UCSD-AML1 (cell line): Measurements from ENCODE around the gene SLC47A2.
A peak's percentile ranks its signal among the peaks of the same experiment; 100 is the strongest.

ENCODE experiments used
- DNase-seq: peaks from one replicate; lab custom pipeline; 2025; ENCODE audit not compliant: unreplicated experiment; lab: John Stamatoyannopoulos, UW

Gene SLC47A2

DNA sequence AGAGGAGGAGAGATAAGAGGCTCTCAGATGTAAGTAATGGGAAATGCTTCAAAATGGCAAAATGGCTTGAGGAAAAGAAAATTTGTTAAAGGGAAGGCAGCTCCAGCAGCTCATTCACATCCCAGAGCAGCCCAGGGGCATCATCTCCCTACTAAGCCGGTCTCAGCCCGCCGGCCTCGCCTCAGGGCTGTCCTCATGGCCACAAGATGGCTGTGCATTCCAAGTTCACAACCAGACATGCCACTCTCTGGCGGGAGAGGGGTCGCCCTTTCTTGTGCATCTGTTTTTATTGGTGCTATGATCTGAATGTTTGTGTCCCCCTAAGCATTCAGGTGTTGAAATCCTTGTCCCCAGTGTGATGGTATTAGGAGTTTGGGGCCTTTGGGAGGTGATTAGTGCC, 13.5 kb upstream of the SLC47A2 start:
- DNase-seq: no peak

DNA sequence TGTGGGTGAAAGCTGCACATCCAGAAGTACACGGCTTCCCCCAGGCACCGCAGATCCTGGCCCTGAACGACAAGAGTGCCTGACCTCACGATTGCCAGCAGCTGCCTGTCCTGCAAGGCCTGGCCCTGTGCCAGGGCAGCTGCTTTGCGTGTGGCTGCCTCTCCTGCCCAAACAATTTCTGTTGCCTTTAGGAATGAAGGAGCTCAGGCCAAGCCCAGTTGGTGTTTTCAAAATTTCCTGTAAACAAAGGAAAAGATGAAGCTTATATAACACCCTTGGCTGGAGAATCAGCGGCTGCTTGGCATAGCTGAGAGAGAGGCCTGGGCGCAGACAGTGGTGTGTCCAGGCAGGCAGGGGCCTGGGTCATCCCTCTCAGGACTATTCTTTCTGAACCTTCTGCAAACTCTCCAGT, 11.7 kb upstream of the SLC47A2 start:
- no peak for DNase-seq

GRCh38 chr17:19727501-19728078, 11.2 kb upstream of the SLC47A2 start:
- no peak for DNase-seq

- DNase-seq: no peak
These were observed 10.4 kb upstream of the SLC47A2 start for GRCh38 chr17:19726631-19727376.

GRCh38 chr17:19725486-19725885, 9.1 kb upstream of the SLC47A2 start:
- no peak for DNase-seq

GRCh38 chr17:19724501-19725420, 8.4 kb upstream of the SLC47A2 start:
- DNase-seq: peak; percentile 17

DNA sequence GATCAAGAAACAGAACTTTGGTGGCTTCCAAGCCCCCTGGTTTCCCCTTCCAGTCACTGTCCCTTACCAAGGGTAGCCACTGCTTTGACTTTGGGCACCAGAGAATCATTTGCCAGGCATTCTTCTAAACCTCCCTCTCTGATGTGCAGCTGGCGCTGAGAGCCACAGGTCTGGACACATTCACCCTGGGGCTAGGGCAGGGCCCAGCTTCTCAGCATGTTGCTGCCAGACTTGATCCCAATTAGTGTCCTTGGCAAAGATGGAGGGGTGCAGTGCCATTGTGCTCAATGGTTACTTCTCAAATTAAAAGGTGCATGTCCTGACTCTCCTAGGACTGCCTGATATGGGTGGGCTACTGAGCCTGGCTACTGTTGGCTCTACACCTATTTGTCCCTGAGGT, 7.6 kb upstream of the SLC47A2 start:
- no peak for DNase-seq

DNA sequence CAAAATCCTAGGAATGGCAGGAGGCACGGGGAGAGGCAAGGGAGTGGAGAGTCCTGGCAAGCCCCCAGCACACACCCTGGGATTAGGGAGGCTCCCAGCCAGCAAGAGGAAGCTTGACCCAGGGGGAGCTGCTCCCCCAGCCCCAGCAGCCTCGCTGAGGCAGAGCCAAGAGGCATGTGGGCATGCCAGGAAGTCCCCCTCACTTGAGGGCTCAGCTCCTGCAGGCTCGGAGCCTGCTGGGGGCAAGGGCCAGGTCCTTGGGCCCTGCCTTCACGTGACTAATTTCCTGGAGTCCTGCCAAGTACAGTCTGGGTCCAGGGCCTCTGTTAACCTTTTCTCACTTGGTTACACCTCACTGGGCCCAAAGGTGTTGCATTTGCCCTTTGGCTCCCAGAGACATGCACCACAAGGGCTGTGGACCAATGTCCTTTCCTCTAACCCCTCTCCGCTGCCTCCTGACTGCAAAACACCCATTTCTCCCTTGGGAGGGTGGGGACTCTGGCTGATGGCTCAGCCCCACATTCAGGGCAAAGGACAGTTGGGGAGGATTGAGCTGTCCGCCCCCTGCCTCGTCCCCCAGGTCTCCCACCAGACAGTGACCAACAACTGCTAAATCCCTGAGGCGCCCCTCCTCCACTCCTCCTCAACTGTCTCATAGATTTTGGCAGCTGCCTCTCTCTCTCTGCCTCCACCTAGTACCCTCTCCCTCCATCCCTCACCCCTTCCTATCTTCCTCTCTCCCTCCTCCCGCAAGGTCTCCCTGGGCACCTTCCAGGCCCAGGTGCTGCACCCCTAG, 4.4 kb upstream of the SLC47A2 start:
- DNase-seq: no peak

- no peak for DNase-seq
These were observed 3.8 kb upstream of the SLC47A2 start for GRCh38 chr17:19720210-19720475.

GRCh38 chr17:19719355-19720209, 3.2 kb upstream of the SLC47A2 start:
- DNase-seq: no peak

DNA sequence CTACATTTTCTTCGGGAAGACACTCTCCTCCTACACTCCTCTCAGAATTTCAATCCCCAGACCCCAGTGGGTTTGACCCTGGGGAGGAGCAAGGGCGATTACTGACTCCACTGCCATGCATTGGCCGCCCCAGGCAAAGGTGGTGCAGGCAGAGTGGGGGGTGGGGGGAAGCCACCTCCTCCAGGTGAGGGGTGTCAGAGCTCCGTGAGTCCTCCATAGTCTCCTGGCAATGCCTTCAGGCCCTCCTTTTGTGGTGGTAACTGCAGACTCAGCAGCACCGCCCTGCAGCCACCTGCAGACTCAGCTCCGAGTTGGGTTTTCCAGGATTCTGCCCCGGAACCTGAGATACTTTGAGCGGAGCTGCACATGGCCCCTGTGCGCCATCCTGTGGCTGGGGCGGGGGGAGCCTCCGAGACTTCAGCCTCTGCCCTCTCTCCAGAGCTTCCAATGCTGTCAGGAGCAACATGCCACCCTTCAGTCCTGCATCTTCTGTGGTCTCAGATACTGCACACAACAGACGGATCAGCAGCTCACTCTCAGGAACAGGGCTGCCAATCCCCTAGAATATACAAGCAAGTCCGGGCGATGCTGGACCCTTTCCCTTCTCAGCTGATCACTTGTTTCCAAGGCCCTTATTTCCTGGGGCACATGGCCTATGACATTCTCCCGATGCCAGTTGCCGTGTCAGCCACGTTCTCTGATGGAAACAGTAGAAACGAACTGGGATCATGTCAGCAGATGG, 2.4 kb upstream of the SLC47A2 start:
- DNase-seq: no peak

DNA sequence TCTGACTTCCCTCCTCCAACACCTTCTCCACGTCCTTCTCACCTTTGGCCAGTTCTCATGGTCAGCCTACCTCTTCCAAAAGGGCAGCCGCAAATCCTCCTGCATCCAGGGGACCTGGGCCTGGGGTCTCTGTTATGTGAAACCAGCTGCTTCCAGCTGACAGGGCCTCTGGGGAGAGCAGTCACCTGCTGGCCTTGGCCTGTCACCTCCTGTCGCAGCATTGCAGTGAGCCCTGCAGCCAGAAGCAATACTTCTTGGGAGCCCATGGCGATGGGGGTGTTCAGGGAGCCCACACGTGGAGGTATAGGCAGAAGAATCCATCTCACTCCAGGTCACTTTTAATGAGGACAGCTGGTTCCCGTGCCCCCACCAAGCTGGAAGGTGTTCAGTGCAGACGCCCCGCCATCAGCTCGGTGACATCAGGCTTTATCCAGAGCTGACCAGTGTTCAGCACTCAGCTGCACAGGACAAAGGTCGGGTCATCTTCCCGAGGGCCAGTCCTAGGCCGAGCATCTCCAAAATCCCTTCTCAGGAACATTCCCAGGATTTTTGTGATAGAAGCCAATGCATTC, 1.7 kb upstream of the SLC47A2 start:
- no peak for DNase-seq

- no peak for DNase-seq
These were observed 1.1 kb upstream of the SLC47A2 start for GRCh38 chr17:19717411-19717908.

DNA sequence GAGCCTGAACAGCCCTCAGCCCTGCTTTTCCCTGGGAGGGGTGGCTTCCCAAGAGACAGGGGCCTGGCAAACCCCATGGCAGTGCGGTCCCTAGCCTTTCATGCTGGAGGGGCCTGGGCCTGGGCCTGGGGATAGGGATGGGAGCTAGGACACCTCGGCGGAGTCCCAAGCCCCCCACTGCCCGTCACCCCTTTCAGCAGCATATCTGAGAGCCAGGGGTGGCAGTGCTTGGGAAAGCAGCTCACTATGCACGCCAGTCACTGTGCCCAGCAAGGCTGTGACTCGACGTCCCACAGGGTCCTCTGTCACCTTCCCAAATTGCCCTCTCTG, 612 bp upstream of the SLC47A2 start:
- DNase-seq: no peak

DNA sequence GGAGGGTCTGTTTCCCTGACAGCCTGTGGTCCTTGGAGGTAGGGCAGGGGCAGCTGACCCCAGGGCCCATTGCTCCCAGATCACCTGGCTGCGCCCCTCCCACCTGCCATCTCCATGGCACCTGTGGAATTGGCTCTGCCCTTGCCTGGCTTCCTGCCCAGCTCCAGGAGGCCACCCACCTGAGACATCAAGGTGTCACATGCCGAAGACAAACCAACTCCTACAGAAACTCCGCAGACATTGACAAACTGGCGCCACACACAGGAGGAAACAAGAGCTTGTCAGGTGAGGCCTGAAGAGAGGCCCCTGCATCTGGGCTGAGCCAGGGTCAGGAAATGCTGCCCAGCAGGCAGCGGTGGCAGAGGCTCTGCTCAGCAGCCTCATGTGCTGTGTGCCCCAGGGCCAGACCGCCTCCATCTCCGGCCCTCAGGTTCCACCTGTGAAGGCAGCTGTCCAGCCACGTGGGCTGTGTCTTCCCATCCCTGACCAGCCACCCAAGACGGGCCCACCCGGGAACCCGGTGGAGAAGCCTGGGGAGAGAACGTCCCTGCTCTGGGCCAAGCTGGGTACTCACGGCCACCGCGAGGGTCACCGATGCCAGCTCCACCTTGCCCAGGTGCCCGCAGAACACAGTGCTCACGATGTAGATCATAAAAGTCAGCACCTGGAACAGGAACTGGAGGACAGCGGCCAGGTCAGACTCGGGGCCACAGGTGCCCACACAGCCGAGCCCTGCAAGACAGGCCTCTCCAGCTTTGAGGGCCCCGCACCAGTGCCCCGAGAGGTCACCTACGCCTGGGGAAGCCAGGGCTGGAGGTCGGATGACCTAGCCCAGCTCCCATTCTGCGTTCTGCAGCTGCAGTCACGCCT, 1.6 kb downstream of the SLC47A2 start:
- no peak for DNase-seq

DNA sequence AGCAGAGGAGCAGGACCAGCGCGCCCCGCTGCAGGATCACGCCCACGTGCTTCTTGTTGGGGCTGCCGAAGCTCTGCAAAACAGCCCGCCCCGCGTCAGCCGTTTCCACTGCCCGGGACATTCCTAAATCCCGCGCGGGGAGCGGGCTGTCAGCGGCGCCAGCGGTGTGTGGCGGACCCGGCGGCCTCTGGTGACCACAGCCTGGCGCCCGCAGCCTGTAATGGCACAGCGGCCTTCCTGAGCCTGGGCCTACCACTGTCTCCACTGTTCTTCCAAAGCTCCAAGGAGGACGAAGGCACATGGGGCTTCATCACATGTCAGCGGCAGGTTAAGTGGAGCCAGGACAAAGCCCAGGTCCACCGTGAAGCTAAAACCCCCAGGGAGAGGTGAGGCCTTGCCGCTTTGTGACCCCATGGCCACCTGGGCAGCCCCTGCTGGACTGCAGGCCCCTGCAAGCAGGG, 2.5 kb downstream of the SLC47A2 start:
- no peak for DNase-seq

GRCh38 chr17:19713462-19713861, 2.9 kb downstream of the SLC47A2 start:
- DNase-seq: no peak

DNA sequence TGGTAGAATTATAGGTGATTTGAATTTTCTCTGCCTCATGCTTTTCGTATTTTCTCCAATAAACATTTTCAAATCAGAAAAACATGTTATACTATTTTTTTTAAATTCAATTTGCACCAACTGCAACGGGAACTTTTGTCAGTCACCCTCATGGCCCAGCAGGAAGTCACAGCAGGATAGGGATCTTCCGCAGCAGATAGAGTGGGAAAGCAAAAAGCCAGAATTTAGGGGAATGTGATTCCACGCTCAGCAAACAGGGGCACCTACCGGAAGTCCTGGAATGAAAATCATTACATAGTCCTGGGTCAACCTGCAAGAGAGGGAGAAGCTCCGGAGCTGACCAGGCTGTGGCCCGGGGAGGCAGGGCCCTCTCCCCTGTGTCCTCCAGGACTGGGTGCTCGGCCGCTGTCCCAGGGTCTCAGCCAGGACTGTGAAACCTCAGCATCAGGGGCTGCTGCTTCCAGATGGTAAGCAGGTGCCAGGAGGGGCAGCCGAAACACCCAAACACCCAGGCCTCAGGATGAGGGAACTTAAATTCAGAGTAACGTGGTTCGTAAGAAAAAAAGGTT, 3.9 kb downstream of the SLC47A2 start:
- DNase-seq: no peak
